Measurements from ENCODE around the gene NEU4.
A peak's percentile ranks its signal among the peaks of the same experiment; 100 is the strongest.
"Not testable (repeated sequence)": the region's sequence is repeated elsewhere in the genome, so short reads cannot be mapped to it uniquely, and the experiment has no call there.

Gene NEU4

GRCh38 chr2:241802421-241803318, 6.3 kb upstream of the NEU4 start:
- Histone ChIP-seq H3K4me1 (ENCODE audit: control insufficient read depth, insufficient read depth, low read length) (peaks cover 11% of the 10 kb centered on the region), H3K36me3 (ENCODE audit: control insufficient read depth, insufficient read depth, low read length) (no peaks in the 10 kb centered on the region), H3K27me3 (ENCODE audit: control insufficient read depth, insufficient read depth, low read length) (peaks cover 24% of the 10 kb centered on the region), H3K9ac (ENCODE audit: low read depth, low read length) (no peak overlapping the region), H3K4me3 (ENCODE audit: low read depth, low read length) (no peak overlapping the region; the same call in 1 of the 2 replicates), H3K27ac (ENCODE audit: low read depth, low read length) (no peak overlapping the region), H3K9me3 (ENCODE audit: control insufficient read depth, insufficient read depth, low read length) (no peaks in the 10 kb centered on the region)

GRCh38 chr2:241803387-241804325, 5.3 kb upstream of the NEU4 start:
- Histone ChIP-seq H3K4me1 (ENCODE audit: control insufficient read depth, insufficient read depth, low read length) (peaks cover 11% of the 10 kb centered on the region), H3K9ac (ENCODE audit: low read depth, low read length) (no peak overlapping the region), H3K27me3 (ENCODE audit: control insufficient read depth, insufficient read depth, low read length) (peaks cover 24% of the 10 kb centered on the region), H3K9me3 (ENCODE audit: control insufficient read depth, insufficient read depth, low read length) (no peaks in the 10 kb centered on the region), H3K4me3 (ENCODE audit: low read depth, low read length) (peak overlapping the region; percentile 54), H3K27ac (ENCODE audit: low read depth, low read length) (no peak overlapping the region), H3K36me3 (ENCODE audit: control insufficient read depth, insufficient read depth, low read length) (no peaks in the 10 kb centered on the region)

DNA sequence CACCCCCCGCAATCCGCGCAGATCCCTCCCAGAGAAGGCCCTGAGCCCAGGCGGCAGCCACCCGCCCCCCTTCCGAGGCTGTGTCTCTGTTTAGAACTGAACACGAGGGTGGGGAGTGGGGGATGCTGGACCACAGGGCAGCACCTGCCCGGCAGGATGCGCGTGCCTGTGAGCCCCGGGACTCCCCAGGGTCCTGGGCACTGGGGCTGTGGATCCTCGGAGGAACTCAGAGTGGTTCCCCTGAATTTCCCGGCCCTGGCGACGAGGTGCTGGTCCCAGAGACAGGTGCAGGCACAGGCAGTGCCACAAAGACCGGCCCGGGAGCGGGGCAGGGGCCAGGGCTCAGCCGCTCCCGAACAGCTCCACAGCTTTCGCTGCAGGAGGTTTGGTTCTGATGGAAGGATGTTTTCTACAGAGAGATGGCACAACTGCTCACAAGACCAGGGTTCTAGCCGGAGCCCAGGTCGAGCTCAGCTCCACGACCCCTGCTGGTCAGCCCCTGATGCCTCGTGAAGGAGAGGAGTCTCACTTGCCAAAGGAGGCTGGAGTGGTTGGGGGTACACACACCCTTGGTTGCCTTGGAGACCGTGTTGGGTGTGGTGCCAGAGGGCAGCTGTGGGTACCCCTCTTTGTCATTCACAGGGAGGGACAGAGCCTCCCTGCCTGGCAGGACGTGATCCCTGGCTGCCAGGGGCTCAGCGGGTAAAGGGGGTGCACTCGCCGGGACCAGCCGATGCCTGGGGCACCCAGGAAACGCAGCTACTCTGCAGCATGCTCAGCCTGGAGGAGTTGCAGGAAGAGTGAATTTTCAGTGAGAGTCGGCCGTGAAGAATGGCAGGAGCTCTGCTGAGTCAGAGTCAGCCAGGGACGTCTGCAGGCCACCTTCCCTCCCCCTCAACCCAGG, 4.4 kb upstream of the NEU4 start:
- Histone ChIP-seq H3K9me3 (ENCODE audit: control insufficient read depth, insufficient read depth, low read length) (no peaks in the 10 kb centered on the region), H3K9ac (ENCODE audit: low read depth, low read length) (no peak overlapping the region), H3K27ac (ENCODE audit: low read depth, low read length) (no peak overlapping the region), H3K36me3 (ENCODE audit: control insufficient read depth, insufficient read depth, low read length) (no peaks in the 10 kb centered on the region), H3K27me3 (ENCODE audit: control insufficient read depth, insufficient read depth, low read length) (peaks cover 24% of the 10 kb centered on the region), H3K4me3 (ENCODE audit: low read depth, low read length) (no peak overlapping the region), H3K4me1 (ENCODE audit: control insufficient read depth, insufficient read depth, low read length) (peaks cover 11% of the 10 kb centered on the region)

- peaks cover 11% of the 10 kb centered on the region for H3K4me1 ChIP-seq (ENCODE audit: control insufficient read depth, insufficient read depth, low read length)
- not testable (repeated sequence) for H3K9ac ChIP-seq (ENCODE audit: low read depth, low read length); H3K4me3 ChIP-seq (ENCODE audit: low read depth, low read length); H3K27ac ChIP-seq (ENCODE audit: low read depth, low read length); H3K9me3 ChIP-seq (ENCODE audit: control insufficient read depth, insufficient read depth, low read length); H3K36me3 ChIP-seq (ENCODE audit: control insufficient read depth, insufficient read depth, low read length)
- peaks cover 24% of the 10 kb centered on the region for H3K27me3 ChIP-seq (ENCODE audit: control insufficient read depth, insufficient read depth, low read length)
These were observed 2.8 kb upstream of the NEU4 start for GRCh38 chr2:241806217-241806616.

GRCh38 chr2:241808051-241808720, 807 bp upstream of the NEU4 start:
- Histone ChIP-seq H3K9me3 (ENCODE audit: control insufficient read depth, insufficient read depth, low read length) (no peaks in the 10 kb centered on the region), H3K9ac (ENCODE audit: low read depth, low read length) (no peak overlapping the region), H3K36me3 (ENCODE audit: control insufficient read depth, insufficient read depth, low read length) (no peaks in the 10 kb centered on the region), H3K4me1 (ENCODE audit: control insufficient read depth, insufficient read depth, low read length) (peaks cover 8% of the 10 kb centered on the region), H3K27ac (ENCODE audit: low read depth, low read length) (no peak overlapping the region), H3K27me3 (ENCODE audit: control insufficient read depth, insufficient read depth, low read length) (peaks cover 18% of the 10 kb centered on the region), H3K4me3 (ENCODE audit: low read depth, low read length) (no peak overlapping the region)

GRCh38 chr2:241809383-241810306, 652 bp downstream of the NEU4 start:
- Histone ChIP-seq H3K27ac (ENCODE audit: low read depth, low read length) (no peak overlapping the region), H3K36me3 (ENCODE audit: control insufficient read depth, insufficient read depth, low read length) (no peaks in the 10 kb centered on the region), H3K9me3 (ENCODE audit: control insufficient read depth, insufficient read depth, low read length) (no peaks in the 10 kb centered on the region), H3K4me1 (ENCODE audit: control insufficient read depth, insufficient read depth, low read length) (peaks cover 3% of the 10 kb centered on the region), H3K4me3 (ENCODE audit: low read depth, low read length) (no peak overlapping the region), H3K9ac (ENCODE audit: low read depth, low read length) (no peak overlapping the region), H3K27me3 (ENCODE audit: control insufficient read depth, insufficient read depth, low read length) (peaks cover 3% of the 10 kb centered on the region)

DNA sequence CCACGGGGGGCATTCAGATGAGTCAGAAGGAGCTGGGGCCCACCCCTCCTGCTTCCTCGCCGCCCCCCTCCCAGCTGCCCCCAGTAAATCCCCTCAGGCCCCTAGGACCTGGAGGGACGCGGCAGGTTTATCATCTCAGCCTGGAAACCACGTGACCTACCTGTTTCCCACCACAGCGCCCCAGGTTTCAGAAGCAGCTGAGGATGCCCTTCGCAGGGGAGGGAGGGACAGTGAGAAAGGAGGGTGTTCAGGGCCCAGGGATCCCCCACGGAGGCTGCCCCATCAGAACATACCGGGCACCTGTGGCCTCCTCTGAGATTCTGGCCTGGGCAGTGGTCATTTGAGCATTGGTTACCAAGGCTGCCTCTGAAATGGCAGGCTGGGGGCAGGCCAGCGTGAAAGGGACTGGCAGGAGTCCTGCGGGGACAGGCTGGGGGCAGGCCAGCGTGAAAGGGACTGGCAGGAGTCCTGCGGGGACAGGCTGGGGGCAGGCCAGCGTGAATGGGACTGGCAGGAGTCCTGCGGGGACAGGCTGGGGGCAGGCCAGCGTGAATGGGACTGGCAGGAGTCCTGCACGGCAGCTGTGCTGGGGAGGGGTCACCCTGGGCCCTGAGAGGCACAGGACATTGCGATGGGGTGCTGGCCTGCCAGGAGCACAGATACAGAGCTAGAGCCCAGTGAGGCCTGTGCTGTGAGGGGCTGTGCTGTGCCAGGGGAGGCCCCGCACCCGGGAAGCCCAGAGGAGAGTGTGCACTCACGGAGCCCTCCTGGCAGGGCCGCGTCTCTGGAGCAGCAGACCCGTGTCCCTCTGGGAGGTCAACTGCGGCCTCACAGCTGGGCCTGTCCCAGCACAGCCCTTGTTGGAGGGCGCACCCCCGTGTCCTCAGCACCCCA, 1.6 kb downstream of the NEU4 start:
- no peak overlapping the region for H3K27ac ChIP-seq (ENCODE audit: low read depth, low read length)
- H3K4me1 ChIP-seq (ENCODE audit: control insufficient read depth, insufficient read depth, low read length) = no peaks in the 10 kb centered on the region; the same call in 1 of the 2 replicates
- H3K36me3 ChIP-seq (ENCODE audit: control insufficient read depth, insufficient read depth, low read length) = no peaks in the 10 kb centered on the region
- no peak overlapping the region for H3K9ac ChIP-seq (ENCODE audit: low read depth, low read length)
- no peaks in the 10 kb centered on the region for H3K27me3 ChIP-seq (ENCODE audit: control insufficient read depth, insufficient read depth, low read length)
- no peaks in the 10 kb centered on the region for H3K9me3 ChIP-seq (ENCODE audit: control insufficient read depth, insufficient read depth, low read length)
- H3K4me3 ChIP-seq (ENCODE audit: low read depth, low read length) = no peak overlapping the region

GRCh38 chr2:241811201-241811951, 2.4 kb downstream of the NEU4 start:
- Histone ChIP-seq H3K9ac (ENCODE audit: low read depth, low read length) (no peak overlapping the region), H3K36me3 (ENCODE audit: control insufficient read depth, insufficient read depth, low read length) (no peaks in the 10 kb centered on the region), H3K9me3 (ENCODE audit: control insufficient read depth, insufficient read depth, low read length) (no peaks in the 10 kb centered on the region), H3K27ac (ENCODE audit: low read depth, low read length) (no peak overlapping the region), H3K4me3 (ENCODE audit: low read depth, low read length) (no peak overlapping the region), H3K27me3 (ENCODE audit: control insufficient read depth, insufficient read depth, low read length) (no peaks in the 10 kb centered on the region), H3K4me1 (ENCODE audit: control insufficient read depth, insufficient read depth, low read length) (no peaks in the 10 kb centered on the region; the same call in 1 of the 2 replicates)
